ENCODE data around the gene PTPN4. TPM values are rescaled to one million over a fixed set of nuclear protein-coding genes. Genes with fewer than 3 reads are reported as not detected.

Gene PTPN4
- polyA plus RNA-seq, 3 donors = 5.5 to 6.7 (median 5.7) TPM

GRCh38 chr2:119838179-119838578 lies 78.5 kb downstream of the PTPN4 start:
- Mint-ChIP-seq H3K4me1 (no peaks in the 10 kb centered on the region), H3K36me3 (peaks cover 0 to 2% of the 10 kb centered on the region in 2 donors), H3K4me3 (no peak overlapping the region), H3K27ac (no peak overlapping the region), H3K9me3 (peaks cover 0 to 2% (median 0%) of the 10 kb centered on the region in 7 donors), H3K27me3 (ENCODE audit: low read depth in 3 of 3) (no peaks in the 10 kb centered on the region)
- H3K27ac ChIP-seq (ENCODE audit: low read depth in 1 of 2, low read length in 2 of 2) = no peak overlapping the region
- WGBS (ENCODE audit: insufficient coverage) = 77% methylated on average over 5 of the region's 5 CpGs
- H3K4me1 ChIP-seq (ENCODE audit: control insufficient read depth in 1 of 2, insufficient read depth in 2 of 2, low read length in 2 of 2) = no peaks in the 10 kb centered on the region
- H3K4me2 ChIP-seq (replicated peaks; ENCODE audit: extremely low read depth, low read length, poor library complexity, severe bottlenecking) = no peak overlapping the region
- no peak overlapping the region for H3K4me3 ChIP-seq (replicated peaks in 1 of 3; ENCODE audit: low read depth in 2 of 3, low read length in 3 of 3)
- no peaks in the 10 kb centered on the region for H3K79me2 ChIP-seq (ENCODE audit: insufficient read depth, low read length)
- no peaks in the 10 kb centered on the region for H3K9me3 ChIP-seq (replicated peaks in 1 of 2; ENCODE audit: control insufficient read depth in 1 of 2, insufficient read depth in 1 of 2, low read length in 2 of 2)
- no peaks in the 10 kb centered on the region for H4K20me1 ChIP-seq (ENCODE audit: insufficient read depth, low read length)
- H3K9ac ChIP-seq (ENCODE audit: insufficient read depth, low read length, poor library complexity, severe bottlenecking) = no peak overlapping the region
- no peak for DNase-seq
- H3K36me3 ChIP-seq (replicated peaks in 1 of 2; ENCODE audit: control insufficient read depth in 1 of 2, insufficient read depth in 2 of 2, low read length in 2 of 2) = no peaks in the 10 kb centered on the region
- intact Hi-C loops (cut with micrococcal nuclease) = no loop called here
- no peak overlapping the region for H2AFZ ChIP-seq (ENCODE audit: insufficient read depth, low read depth, low read length, poor library complexity, severe bottlenecking)
- TF ChIP-seq CTCF (IDR thresholded peaks at IDR 0.05) = no peak
- H3K27me3 ChIP-seq (ENCODE audit: control insufficient read depth in 2 of 2, insufficient read depth in 2 of 2, low read length in 2 of 2) = no peaks in the 10 kb centered on the region

- Histone ChIP-seq H2AFZ (ENCODE audit: insufficient read depth, low read depth, low read length, poor library complexity, severe bottlenecking) (no peak overlapping the region), H4K20me1 (ENCODE audit: insufficient read depth, low read length) (no peaks in the 10 kb centered on the region), H3K9ac (ENCODE audit: insufficient read depth, low read length, poor library complexity, severe bottlenecking) (no peak overlapping the region), H3K27me3 (ENCODE audit: control insufficient read depth in 2 of 2, insufficient read depth in 2 of 2, low read length in 2 of 2) (no peaks in the 10 kb centered on the region), H3K4me3 (replicated peaks in 1 of 3; ENCODE audit: low read depth in 2 of 3, low read length in 3 of 3) (no peak overlapping the region), H3K36me3 (replicated peaks in 1 of 2; ENCODE audit: control insufficient read depth in 1 of 2, insufficient read depth in 2 of 2, low read length in 2 of 2) (no peaks in the 10 kb centered on the region), H3K9me3 (replicated peaks in 1 of 2; ENCODE audit: control insufficient read depth in 1 of 2, insufficient read depth in 1 of 2, low read length in 2 of 2) (no peaks in the 10 kb centered on the region), H3K79me2 (ENCODE audit: insufficient read depth, low read length) (no peaks in the 10 kb centered on the region), H3K27ac (ENCODE audit: low read depth in 1 of 2, low read length in 2 of 2) (no peak overlapping the region), H3K4me2 (replicated peaks; ENCODE audit: extremely low read depth, low read length, poor library complexity, severe bottlenecking) (no peak overlapping the region), H3K4me1 (ENCODE audit: control insufficient read depth in 1 of 2, insufficient read depth in 2 of 2, low read length in 2 of 2) (no peaks in the 10 kb centered on the region)
- no CpG with 5 or more reads among the region's 1 CpG for WGBS (ENCODE audit: insufficient coverage)
- H3K27ac Mint-ChIP-seq = no peak overlapping the region
- no peak overlapping the region for H3K4me3 Mint-ChIP-seq
- intact Hi-C loops (cut with micrococcal nuclease) = no loop called here
- H3K36me3 Mint-ChIP-seq = no peaks in the 10 kb centered on the region
- no peaks in the 10 kb centered on the region for H3K4me1 Mint-ChIP-seq
- TF ChIP-seq CTCF (IDR thresholded peaks at IDR 0.05) = no peak
- H3K9me3 Mint-ChIP-seq = peaks cover 0 to 7% (median 2%) of the 10 kb centered on the region in 7 donors
- no peaks in the 10 kb centered on the region for H3K27me3 Mint-ChIP-seq (ENCODE audit: low read depth in 3 of 3)
- DNase-seq = no peak
Observed at GRCh38 chr2:119841550-119841949, 81.8 kb downstream of the PTPN4 start.

All from CD14-positive monocyte (primary cell).